GM10847 (cell line): ENCODE results near the gene RAB11A.

Experiments used
- POLR2A ChIP-seq: IDR thresholded peaks from 2 replicates; pipeline ENCODE4 v1.6.1; 2011; ENCODE audit not compliant: insufficient read length; ENCODE audit errors: extremely low read depth

RAB11A gene

DNA sequence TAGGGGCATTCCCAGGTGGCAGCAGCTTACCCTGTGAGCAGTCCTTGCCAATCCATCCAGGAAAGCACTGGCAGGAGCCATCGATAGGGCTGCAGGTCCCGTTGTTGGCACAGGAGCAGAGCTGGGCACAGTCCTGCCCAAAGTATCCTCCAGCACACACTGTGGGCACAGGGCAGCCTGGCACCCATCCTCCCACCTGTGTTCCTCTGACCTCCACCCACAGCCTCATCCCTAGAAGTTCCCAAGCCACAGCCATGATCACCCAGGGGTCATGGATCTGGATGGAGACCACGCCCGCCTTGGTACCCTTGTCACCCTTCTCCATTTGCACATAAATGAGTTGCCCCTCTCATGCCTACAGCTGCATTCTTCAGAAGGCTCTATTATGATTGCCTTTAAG lies 48.6 kb downstream of the RAB11A start:
- TF ChIP-seq POLR2A: no peak

DNA sequence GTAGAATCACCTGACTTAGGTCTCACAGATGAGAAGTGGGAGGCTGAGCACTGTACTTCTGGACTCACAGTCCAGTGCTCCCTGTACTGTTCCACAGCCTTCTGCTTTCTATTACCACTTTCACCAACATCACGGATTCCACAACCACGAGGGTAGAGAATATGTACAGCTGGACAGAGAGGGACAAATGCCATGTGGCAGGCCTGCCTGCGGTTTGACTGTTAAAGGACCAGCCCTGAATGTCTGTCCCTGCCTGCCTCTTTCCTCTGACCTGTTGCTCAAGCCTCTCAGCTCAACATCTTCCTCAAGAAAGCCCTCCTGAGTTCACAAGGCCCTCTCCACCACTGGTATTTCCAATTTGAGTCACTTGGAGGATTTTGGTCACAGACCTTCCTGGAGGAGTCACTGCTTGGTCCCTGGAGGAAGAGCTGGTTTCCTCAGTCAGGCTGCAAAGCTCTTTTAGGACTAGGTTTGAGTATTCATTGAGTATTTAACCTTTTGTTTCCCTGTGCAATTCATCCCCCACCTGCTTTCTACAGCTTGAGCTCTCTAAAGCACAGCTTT lies 49.1 kb downstream of the RAB11A start:
- no peak for TF ChIP-seq POLR2A

DNA sequence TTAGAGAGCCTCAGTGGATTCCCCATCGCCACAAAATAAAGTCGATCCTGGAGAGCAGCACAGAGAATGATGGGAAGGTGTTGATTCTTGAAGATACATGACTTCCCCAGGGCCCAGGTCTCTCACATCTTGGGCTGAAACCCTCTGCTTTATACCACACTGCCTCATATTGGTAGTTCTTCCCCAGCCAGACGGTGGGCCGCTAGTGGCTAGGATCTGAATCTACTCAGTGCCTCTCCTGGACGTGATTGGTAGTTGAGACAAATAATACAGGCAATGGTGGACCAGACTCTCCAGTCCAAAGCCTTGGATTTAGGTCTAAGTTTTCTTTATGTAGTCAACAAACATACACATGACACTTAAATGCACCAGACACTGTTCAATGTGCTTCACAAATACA lies 49.7 kb downstream of the RAB11A start:
- no peak for TF ChIP-seq POLR2A

DNA sequence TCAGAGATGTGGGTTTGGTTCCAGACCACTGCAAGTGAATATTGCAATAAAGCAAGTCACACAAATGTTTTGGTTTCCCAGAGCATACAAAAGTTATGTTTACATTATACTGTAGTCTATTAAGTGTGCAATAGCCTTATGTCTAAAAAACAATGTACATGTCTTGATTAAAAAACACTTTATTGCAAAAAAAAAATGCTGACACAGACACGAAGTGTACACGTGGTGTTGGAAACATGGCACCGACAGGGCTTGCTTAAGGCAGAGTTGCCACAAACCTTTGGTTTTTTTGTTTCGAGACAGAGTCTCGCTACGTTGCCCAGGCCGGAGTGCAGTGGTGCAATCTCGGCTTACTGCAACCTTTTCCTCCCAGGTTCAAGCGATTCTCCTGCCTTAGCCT lies 50.1 kb downstream of the RAB11A start:
- no peak for TF ChIP-seq POLR2A

DNA sequence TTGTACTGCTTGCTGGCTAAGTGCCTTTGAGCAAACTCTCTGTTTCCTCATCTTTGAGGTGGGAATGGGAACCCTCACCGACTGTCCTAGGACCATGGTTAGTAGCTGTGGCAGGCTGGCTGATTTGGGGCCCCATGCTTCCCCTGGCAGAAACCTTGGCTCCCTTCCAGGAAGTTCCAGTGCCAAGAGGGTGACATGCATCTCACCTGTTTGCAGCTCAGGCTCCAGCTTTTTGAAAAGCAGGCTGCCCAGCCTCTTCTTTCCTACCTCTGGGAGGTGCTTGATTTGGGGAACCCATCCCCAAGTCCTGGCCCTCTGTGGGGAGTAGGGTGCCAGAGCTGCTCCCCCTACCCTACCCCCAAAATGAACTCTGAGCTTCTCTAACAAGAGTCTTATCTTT lies 50.8 kb downstream of the RAB11A start:
- no peak for TF ChIP-seq POLR2A

DNA sequence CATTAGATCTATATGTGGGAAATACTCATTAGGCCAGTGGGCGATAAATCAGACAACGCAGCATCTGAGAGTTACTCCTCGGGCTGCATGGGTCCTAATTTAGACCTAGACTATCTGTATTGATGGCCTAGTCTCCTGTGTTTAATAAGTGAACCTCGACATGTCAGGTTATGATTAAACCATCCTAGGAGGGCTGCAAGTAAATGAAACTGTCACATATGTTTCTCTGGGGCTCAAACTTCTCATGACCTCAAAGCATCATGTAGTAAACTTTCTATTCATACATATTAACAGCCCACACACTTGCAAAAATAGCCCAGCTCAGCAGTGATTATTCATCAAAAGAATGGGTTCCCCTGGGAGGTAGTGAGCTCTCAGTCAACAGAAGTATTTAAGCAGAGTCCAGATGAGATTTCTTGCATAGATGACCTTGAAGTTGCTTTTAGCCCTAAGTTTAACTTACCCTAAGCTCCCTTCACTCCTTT lies 51.6 kb downstream of the RAB11A start:
- no peak for TF ChIP-seq POLR2A

DNA sequence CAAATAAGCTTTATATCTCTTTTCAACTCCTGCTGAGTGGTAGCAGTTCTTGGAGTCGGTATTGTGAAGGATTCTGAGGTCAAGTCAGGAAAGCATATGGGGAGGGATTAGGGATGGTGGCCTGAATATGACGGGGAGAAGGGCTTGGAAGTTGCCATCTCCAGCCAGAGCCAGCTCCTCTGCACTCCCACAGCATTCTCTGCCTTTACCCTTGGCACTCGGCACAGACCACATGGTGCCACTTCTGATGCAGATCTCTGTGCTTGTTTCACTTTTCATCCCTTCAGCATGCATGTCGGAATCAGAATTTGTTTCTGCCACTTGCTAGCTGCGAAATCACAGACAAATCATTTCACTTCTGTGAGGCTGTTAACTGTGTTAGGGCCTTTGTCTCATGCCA lies 52.5 kb downstream of the RAB11A start:
- TF ChIP-seq POLR2A: no peak

DNA sequence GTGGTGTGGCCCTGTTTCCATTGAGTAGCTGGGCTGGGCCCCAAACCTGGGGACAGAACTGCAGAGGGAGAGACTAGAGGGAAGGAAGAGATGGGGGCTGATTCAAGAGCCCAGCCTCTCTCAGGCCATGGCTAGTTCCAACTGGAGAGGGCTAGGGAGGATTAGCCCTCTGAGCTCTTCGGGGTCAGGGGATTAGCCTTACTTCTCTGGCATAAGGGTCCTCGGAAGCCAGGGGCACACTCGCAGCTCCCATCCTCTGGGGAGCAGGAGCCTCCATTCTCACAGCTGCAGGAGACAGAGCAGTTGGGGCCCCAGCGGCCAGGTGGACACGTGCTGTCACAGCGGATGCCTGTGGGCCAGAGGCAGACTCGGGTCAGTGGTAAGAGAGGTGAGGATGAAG lies 53.3 kb downstream of the RAB11A start:
- TF ChIP-seq POLR2A: no peak

DNA sequence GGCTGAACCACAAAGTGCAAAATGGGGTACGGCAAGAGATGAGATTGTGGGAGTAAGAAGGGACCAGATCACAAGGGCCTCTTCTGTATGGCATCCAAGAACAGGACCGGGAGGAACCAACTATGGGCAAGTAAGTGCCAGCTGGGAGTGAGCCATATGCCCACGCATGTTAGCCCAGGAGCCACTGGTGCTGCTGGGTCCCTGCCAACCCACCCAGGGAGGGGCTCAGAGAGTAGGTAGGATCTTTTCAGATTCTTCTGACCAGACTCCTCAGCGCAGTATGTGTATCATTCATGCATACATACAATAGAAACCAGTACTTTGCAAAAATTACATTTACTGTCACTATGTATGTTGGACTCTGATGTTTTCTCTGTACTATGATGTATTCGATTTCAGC lies 54.0 kb downstream of the RAB11A start:
- no peak for TF ChIP-seq POLR2A

DNA sequence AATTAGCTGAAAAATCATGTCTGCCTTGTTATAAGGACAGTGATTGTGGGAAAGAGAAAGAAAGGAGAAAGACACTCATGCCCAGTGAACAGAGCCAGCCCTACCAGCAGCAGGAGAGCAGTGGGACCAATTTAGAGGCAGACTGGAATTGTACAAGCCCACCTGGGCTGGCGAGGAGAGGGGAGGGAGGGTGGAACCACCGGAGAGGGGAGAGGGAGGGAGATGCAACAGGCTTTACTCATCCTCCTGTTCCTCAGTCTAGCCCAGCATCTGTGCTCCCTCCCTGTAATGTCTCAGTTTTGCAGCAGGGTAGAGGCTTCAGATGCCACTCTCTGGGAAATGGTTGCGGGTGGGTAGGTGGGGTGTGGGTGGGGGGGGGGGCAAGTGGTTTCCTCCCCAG lies 54.7 kb downstream of the RAB11A start:
- TF ChIP-seq POLR2A: no peak

DNA sequence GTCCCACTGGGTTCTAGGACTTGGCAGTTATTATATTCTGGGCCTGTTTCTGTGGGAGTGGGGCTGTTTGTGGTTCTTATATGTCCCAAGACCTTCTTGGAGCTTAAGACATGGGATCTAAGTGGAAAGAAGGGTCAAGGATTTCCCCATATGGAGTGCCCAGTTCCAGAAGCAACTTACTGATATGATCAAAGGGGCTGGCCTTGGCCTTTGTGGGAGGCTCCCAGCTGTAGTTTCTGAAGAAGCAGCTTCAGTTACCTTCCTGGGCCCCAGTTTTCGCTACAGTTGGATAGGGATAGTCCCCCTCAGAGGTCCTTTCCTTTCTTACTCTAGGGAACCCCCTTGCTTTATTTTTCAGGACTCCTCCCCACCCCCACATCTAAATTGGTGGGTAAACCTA lies 56.0 kb downstream of the RAB11A start:
- no peak for TF ChIP-seq POLR2A

DNA sequence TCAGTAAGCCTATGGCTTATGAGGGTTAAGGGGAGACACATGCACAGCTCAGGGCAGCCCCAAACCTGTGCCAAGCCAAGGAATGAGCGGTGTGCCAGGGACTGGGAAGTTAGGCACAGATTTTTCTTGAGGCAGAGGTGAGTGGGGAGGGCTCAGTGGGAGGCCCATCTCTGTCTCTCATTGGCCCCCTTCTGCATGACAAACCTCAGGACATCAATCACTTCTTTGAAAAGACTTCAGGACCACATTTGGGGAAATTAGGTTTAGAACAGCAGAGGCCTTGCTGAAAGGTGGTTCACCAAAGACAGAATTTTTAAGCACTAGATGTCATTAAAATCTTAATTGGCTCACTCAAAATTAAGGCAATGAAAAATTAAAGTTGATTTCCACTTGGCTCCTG lies 57.2 kb downstream of the RAB11A start:
- TF ChIP-seq POLR2A: no peak

DNA sequence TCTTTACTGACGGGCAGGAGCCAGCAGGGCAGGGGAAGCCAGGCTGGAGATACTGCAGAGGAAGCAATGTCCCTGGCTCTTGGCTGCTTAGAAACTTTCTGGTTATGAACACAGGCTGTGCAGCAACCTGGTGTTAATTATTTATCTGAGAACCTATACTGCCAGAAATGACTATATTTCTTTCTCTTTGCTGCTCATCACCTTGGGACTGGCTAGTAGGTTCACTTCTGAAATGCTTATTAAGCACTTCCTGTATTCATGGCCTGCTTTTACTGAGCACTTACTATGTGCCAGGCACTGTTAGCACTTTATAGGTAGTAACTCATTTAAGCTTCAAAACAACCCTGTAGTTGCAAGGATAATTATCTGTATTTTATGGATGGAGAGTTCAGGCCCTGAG lies 57.6 kb downstream of the RAB11A start:
- no peak for TF ChIP-seq POLR2A

DNA sequence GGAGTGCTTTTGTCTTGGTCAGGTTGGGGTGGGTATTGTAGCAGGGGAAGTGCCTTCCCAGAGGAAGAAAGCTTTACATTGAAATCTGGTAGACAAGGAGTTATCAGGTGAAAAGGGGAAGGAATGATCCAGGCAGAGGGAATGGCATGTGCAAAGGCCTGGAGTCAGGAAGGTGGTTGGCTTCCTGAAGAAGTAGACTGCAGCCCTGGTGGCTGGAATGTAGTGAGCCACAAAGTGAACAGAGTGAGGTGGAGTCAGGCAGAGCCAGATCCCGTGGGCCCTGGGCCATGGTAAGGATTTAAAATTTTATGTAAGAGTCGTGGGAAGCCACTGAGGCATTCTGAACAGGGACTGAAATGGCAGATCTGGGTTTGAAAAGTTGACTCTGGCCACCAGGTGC lies 58.3 kb downstream of the RAB11A start:
- TF ChIP-seq POLR2A: no peak

DNA sequence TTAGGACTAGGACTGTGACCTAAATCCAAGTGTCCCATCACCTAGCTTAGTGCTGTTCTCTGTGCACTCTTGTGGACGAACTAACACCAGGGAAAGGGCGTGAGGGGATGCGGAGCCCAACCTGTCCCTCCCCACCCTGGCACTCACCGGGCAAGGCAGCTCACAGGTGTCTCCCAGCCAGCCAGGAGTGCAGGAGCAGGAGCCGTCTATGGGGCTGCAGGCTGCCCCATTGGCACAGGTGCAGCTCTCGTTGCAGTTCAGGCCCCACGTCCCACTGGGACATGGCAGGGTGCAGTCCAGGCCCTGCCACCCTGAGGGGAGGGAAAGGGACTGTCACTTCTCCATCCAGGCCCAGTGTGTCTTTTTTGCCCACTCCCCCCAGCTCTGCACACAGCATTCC lies 60.3 kb downstream of the RAB11A start:
- TF ChIP-seq POLR2A: no peak

DNA sequence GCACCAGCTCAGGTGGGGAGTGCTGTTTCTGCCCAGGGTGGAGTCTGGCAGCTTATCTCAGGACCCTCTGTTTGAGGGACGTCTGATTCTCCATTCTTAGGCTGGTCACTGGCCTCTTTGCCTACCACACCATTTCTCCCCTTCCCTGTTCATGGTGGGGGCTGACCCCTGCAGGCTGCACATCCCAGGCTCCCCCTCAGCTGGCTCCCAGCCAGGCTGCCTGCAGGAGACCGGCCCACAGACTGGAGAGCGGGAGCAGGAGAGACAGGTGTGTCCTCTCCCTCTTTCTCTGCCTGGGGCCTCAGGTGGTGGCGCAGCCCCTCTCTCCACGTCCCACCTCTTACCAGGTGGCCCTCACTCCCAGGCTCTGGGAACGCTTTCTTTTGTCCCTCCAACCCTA lies 60.8 kb downstream of the RAB11A start:
- TF ChIP-seq POLR2A: no peak

DNA sequence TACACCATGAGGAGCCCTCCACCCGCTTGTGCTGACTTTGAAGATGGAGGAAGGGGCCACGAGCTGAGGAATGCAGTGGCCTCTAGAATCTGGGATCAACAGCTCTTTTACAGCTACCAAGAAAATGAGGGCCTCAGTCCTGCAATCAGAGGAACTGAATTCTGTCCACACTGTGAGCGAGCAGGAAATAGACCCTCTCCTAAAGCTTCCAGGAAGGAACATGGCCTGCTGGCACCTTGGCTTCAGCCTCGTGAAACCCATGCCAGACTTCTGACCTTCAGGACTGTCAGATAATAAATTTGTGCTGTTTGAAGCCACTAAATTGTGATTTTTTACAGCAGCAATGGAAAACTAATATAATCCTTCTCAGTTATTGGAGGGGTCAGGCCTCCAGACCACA lies 61.9 kb downstream of the RAB11A start:
- TF ChIP-seq POLR2A: no peak

DNA sequence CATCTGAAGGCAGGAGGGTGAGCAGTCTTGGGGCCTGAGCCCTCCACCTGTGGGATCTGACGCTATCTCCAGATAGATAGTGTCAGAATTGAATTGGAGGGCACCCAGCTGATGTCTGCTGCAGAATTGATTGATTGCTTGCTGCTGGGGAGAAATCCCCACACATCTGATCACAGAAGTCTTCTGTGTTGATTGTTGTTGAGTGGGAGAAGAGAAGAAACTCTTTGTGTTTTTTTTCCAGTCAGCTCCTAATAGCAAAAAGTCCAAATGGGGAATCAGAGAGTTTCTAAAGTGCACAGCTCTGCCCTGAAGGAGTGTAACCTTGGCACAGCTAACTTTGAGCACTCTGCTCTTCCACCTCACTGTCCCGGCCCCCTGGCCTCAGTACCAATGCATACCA lies 66.1 kb downstream of the RAB11A start:
- TF ChIP-seq POLR2A: no peak
